ENCODE data around the gene TRABD2B.
A peak's percentile ranks its signal among the peaks of the same experiment; 100 is the strongest.

Gene TRABD2B

GRCh38 chr1:47766832-47767740 is 230.1 kb downstream of the TRABD2B start:
- DNase-seq = no peak

- no peak for DNase-seq
Measured at GRCh38 chr1:47765742-47766485, 231.3 kb downstream of the TRABD2B start.

- DNase-seq = no peak
Measured at GRCh38 chr1:47765236-47765635, 231.9 kb downstream of the TRABD2B start.

- DNase-seq = no peak
Measured at GRCh38 chr1:47764461-47765046, 232.6 kb downstream of the TRABD2B start.

GRCh38 chr1:47763591-47764171 is 233.5 kb downstream of the TRABD2B start:
- no peak for DNase-seq

GRCh38 chr1:47761974-47762373 is 235.2 kb downstream of the TRABD2B start:
- no peak for DNase-seq

GRCh38 chr1:47761201-47761930 is 235.8 kb downstream of the TRABD2B start:
- no peak for DNase-seq

- DNase-seq = no peak
Measured at GRCh38 chr1:47759936-47760629, 237.1 kb downstream of the TRABD2B start.

GRCh38 chr1:47759251-47759935 is 237.8 kb downstream of the TRABD2B start:
- no peak for DNase-seq

- no peak for DNase-seq
Measured at GRCh38 chr1:47758341-47759250, 238.6 kb downstream of the TRABD2B start.

GRCh38 chr1:47757226-47757975 is 239.8 kb downstream of the TRABD2B start:
- DNase-seq = no peak

- DNase-seq = no peak
Measured at GRCh38 chr1:47756411-47756810, 240.8 kb downstream of the TRABD2B start.

- no peak for DNase-seq
Measured at GRCh38 chr1:47756006-47756405, 241.2 kb downstream of the TRABD2B start.

GRCh38 chr1:47755101-47755990 is 241.8 kb downstream of the TRABD2B start:
- peak; percentile 8 for DNase-seq

GRCh38 chr1:47754221-47754620 is 243.0 kb downstream of the TRABD2B start:
- no peak for DNase-seq

- DNase-seq = no peak
Measured at GRCh38 chr1:47753808-47754207, 243.4 kb downstream of the TRABD2B start.

GRCh38 chr1:47752559-47752958 is 244.6 kb downstream of the TRABD2B start:
- DNase-seq = no peak

GRCh38 chr1:47751996-47752451 is 245.2 kb downstream of the TRABD2B start:
- DNase-seq = no peak

Measured in effector CD8-positive, alpha-beta T cell (primary cell).